GM19240 (cell line): ENCODE measurements around the gene SCARF2.
"Not testable (repeated sequence)": the region's sequence is repeated elsewhere in the genome, so short reads cannot be mapped to it uniquely, and the experiment has no call there.

Experiments
- DNase-seq: peaks from one replicate; pipeline ENCODE4 v3.0.0; 2011; ENCODE audit warnings: low spot score; ENCODE audit not compliant: insufficient read length

Gene SCARF2

GRCh38 chr22:20393705-20394476, 43.7 kb downstream of the SCARF2 start, which contains the start of gene ZNF74:
Gene ZNF74 (plus strand): TSS chr22:20394151. CDS start chr22:20394629, 478 bp downstream.
- DNase-seq, result peak; percentile 52

GRCh38 chr22:20392983-20393704, 44.5 kb downstream of the SCARF2 start:
- no peak for DNase-seq

- DNase-seq, result not testable (repeated sequence)
Measured at GRCh38 chr22:20392365-20392881, 45.2 kb downstream of the SCARF2 start.

- DNase-seq, result no peak
Measured at GRCh38 chr22:20391222-20391621, 46.4 kb downstream of the SCARF2 start.

- no peak for DNase-seq
Measured at GRCh38 chr22:20390394-20390907, 47.2 kb downstream of the SCARF2 start.

- no peak for DNase-seq
Measured at GRCh38 chr22:20389288-20389687, 48.3 kb downstream of the SCARF2 start.

- DNase-seq, result no peak
Measured at GRCh38 chr22:20388200-20388599, 49.4 kb downstream of the SCARF2 start.

GRCh38 chr22:20386972-20387371, 50.7 kb downstream of the SCARF2 start:
- no peak for DNase-seq

GRCh38 chr22:20386336-20386735, 51.3 kb downstream of the SCARF2 start:
- DNase-seq, result no peak

- no peak for DNase-seq
Measured at GRCh38 chr22:20384865-20385264, 52.8 kb downstream of the SCARF2 start.

- DNase-seq, result no peak
Measured at GRCh38 chr22:20384171-20384570, 53.5 kb downstream of the SCARF2 start.

GRCh38 chr22:20383538-20383937, 54.1 kb downstream of the SCARF2 start:
- DNase-seq, result no peak

GRCh38 chr22:20380486-20380885, 57.1 kb downstream of the SCARF2 start:
- DNase-seq, result no peak

GRCh38 chr22:20378684-20379083, 58.9 kb downstream of the SCARF2 start:
- DNase-seq, result not testable (repeated sequence)

- no peak for DNase-seq
Measured at GRCh38 chr22:20378110-20378509, 59.5 kb downstream of the SCARF2 start.

GRCh38 chr22:20376983-20377382, 60.6 kb downstream of the SCARF2 start:
- not testable (repeated sequence) for DNase-seq

- DNase-seq, result not testable (repeated sequence)
Measured at GRCh38 chr22:20376281-20376680, 61.3 kb downstream of the SCARF2 start.
